Esophagus squamous epithelium (tissue), 4 donors: ENCODE results near the gene CNIH2.

ENCODE experiments used
- CTCF ChIP-seq, 6 experiments: fragments of 450-650 bp in 4 of 6; fragments of 200-600 bp in 2 of 6; sonication (generic) in 2 of 6; IDR thresholded peaks; one replicate each; pipeline ENCODE4 v1.5.1; 2016 to 2019; ENCODE audit warnings: antibody characterized with exemption in 6 of 6, mild to moderate bottlenecking in 4 of 6, moderate library complexity in 4 of 6
- POLR2A ChIP-seq, 4 donors: fragments of 450-650 bp; IDR thresholded peaks; one replicate each; pipeline ENCODE4 v1.6.1; 2017; ENCODE audit warnings: antibody characterized with exemption in 4 of 4, mild to moderate bottlenecking in 4 of 4, moderate library complexity in 3 of 4

GRCh38 chr11:66263785-66264184, 14.2 kb upstream of the CNIH2 start:
- TF ChIP-seq CTCF (IDR thresholded peaks at IDR 0.05) (no peak), POLR2A (IDR thresholded peaks at IDR 0.05) (no peak)
